Measurements from ENCODE around the gene RMDN2.
"Not testable (repeated sequence)": the region's sequence is repeated elsewhere in the genome, so short reads cannot be mapped to it uniquely, and the experiment has no call there.

Gene RMDN2

GRCh38 chr2:37997629-37998028 is 72.5 kb downstream of the RMDN2 start:
- no peak for DNase-seq

GRCh38 chr2:38000485-38001222 is 75.6 kb downstream of the RMDN2 start:
- DNase-seq, result no peak

DNA sequence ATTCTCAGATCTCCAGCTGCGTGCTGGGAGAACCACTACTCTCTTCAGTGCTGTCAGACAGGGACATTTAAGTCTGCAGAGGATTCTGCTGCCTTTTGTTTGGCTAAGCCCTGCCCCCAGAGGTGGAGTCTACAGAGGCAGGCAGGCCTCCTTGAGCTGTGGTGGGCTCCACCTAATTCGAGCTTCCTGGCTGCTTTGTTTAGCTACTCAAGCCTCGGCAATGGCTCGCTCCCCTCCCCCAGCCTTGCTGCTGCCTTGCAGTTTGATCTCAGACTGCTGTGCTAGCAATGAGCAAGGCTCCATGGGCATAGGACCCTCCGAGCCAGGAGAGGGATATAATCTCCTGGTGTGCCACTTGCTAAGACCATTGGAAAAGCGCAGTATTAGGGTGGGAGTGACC is 85.1 kb downstream of the RMDN2 start:
- not testable (repeated sequence) for DNase-seq

- DNase-seq, result no peak
These were observed 85.9 kb downstream of the RMDN2 start for GRCh38 chr2:38010995-38011394.

DNA sequence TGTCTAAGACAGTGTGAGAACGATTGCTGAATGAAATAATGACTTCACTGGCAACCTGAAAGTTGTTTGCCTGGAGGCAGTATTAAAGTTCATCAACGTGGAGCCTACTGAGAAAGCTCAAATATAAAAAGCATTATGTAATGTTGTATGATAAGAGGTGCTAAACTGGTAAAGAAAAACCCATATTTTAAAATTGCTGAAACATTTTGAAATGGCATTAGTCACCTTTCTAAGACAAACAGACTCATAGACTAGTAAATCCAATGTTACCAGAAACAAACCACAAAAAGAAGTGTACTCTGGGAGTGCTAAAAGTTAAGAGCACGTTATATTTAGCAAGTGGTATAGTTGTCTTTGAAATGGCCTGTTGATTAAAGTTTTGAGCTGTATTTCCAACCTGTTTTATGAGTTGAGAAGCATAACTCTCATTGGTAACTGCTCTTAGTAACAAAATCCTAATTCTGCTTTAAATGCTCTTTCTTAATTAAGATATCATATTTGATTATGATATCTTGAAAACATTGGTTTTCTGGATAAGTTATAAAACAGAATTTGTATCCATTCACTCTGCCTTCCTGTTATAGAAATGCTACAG is 88.2 kb downstream of the RMDN2 start:
- no peak for DNase-seq

DNA sequence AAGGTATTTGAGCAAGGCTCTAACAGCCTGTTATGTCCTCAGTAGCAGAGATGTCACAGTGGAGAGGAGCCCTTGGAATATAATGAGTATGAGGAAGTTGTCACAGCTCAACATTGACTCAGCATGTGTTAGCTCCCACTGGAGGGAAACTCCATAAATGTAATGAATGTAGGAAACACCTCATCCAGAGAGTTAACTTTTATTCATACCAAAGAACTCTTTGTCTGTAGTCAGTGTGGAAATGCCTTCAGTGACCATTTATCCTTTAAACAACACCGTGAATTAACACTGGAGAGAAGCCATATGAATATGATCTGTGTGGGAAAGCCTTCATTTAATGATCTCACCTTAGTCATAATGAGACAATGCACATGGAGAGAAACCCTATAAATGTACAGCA is 91.1 kb downstream of the RMDN2 start:
- DNase-seq, result no peak

DNA sequence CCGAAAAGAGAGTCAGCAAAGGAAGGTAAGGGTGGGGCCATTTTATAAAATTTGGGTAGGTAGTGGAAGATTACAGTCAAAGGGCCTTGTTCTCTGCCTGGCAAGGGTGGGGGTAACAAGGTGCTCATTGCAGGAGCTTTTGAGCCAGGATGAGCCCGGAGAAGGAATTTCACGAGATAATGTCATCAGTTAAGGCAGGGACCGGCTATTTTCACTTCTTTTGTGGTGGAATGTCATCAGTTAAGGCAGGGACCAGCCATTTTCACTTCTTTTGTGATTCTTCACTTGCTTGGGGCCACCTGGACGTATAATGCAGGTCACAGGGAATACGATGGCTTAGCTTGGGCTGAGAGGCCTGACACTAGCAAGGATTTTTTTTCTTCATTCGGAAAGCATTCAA is 92.7 kb downstream of the RMDN2 start:
- DNase-seq, result no peak

DNA sequence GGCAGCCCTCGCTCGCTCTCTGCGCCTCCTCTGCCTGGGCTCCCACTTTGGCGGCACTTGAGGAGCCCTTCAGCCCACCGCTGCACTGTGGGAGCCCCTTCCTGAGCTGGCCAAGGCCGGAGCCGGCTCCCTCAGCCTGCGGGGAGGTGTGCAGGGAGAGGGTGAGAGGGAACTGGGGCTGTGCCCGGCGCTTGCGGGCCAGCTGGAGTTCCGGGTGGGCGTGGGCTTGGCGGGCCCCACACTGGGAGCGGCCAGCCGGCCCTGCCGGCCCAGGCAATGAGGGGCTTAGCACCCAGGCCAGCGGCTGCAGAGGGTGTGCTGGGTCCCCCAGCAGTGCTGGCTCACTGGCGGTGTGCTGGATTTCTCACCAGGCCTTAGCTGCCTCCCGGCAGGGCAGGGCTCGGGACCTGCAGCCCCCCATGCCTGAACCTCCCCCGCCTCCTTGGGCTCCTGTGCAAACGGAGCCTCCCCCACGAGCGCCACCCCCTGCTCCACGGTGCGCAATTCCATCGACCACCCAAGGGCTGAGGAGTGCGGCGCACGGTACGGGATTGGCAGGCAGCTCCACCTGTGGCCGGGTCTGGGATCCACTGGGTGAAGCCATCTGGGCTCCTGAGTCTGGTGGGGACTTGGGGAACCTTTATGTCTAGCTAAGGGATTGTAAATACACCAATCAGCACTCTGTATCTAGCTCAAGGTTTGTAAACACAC is 95.4 kb downstream of the RMDN2 start:
- not testable (repeated sequence) for DNase-seq

GRCh38 chr2:38021589-38021988 is 96.5 kb downstream of the RMDN2 start:
- no peak for DNase-seq

GRCh38 chr2:38026846-38027245 is 101.8 kb downstream of the RMDN2 start:
- DNase-seq, result no peak

DNA sequence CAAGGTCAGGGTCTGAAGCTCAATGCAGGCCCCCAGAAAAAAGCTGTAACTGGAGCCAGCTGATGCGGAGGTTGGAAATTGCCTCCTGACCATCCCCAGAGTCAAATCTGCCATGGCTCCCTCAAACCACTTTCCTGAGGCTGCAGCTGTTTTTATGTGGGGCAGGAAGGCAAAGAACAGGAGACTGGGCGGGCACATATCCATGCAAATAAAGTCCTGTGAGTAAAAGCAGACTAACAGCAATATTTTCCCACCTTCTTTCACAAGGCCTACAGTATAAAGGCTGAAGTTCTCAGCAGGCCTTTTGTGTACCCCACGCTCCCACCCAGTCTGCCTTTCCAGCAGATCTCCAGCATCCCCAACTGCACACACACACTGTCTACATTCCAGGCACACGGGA is 103.7 kb downstream of the RMDN2 start:
- no peak for DNase-seq

DNA sequence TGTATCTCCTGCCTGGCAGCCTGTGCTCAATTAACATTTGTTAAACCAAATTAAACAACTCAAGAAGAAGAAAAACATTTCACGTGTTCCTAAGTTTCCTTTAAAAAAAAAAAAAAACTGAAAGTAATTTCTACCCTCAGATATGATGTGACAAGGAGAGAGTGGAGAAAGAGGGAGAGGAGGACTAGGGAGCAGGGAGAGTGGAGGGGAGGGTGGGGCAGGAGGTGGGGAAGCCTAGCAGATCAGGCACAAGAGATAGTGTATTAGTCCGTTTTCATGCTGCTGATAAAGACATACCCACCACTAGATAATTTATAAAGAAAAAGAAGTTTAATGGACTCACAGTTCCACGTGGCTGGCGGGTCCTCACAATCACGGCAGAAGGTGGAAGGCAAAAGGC is 104.4 kb downstream of the RMDN2 start:
- no peak for DNase-seq

DNA sequence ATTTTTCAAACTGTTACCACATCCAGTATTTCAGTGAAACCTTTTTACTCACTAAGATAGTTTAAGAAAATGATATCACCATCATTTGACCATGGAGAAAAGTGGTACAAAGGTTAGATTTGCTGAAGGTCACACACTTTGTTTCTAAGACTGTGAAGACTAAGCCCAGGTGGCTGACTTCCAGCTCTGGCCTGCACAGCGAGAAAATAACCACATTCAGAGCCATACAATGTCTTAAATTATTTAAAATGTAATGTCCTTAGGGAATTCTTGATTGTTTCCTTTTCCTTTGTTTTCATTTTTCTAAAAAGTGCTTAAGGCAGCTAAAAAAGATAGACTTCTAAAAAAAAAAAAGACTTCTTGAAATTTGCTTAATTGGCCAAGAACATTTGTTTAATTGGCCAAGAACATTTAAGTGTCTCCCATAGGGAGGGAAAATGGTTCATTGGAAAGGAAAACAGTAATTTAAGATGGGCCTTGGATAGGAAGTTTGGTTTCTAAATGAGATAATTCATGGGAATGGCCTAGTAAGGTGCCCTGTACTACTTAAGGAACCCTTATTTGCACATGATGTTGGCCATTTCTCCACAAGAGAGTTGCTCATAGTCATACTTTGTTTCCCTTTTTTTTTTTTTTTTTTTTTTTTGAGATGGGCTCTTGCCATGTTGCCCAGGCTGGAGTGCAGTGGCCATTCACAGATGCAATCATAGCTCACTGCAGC is 105.7 kb downstream of the RMDN2 start:
- DNase-seq, result no peak

DNA sequence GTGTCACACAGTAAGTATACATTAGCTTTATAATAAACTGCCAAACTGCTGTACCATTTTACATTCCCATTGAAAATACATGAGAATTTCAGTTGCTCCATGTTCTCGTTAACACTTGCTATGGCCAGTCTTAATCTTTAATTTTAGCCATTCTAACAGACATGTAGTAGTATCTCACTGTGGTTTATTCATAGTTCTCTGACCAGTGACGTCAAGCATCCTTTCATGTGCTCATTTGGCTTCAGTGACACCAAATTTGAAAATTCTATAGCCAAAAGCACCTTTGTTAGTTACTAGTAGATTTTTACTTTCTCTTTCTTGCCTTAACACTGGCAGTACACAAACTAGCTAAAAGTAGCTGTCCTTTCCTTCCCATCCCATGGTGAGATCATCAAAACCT is 107.9 kb downstream of the RMDN2 start:
- no peak for DNase-seq

DNA sequence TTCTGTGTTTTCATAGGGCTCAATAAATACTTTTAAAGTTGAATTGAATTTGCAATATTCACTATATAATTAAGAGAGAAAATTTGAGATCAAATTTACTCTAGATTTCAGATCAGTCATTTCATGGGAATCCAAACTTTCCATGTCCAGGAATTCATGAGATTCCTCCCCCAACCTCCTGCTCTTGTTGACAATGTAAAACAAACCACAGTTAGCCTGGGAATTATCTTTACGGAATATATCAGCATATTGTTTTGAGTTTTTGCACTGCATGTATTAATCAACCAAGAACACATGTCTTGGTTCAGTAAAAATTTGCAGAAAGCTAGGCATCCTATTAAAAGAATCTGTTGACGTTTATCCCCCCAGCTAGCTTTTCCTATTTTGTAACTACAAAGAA is 108.6 kb downstream of the RMDN2 start:
- no peak for DNase-seq

GRCh38 chr2:38035968-38036367 is 110.9 kb downstream of the RMDN2 start:
- DNase-seq, result no peak

DNA sequence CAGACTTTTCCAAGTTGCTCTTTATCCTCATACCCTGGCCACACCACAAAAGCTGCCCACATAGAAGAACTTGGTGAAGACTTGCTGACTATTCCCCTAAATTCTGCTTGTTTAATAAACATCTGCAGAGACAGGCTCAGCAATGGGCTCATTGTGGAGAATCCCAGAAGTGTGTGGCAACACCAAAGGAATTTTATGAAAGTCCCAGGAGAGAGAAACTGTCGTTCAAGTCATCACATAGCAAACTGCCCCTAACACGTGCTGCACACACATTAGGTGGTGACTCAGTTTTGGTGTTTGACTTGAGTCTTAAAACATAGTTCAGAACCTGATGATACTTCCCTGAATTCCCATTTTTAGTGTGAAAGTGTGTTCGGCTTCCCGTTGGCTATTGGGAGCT is 112.2 kb downstream of the RMDN2 start:
- no peak for DNase-seq

DNA sequence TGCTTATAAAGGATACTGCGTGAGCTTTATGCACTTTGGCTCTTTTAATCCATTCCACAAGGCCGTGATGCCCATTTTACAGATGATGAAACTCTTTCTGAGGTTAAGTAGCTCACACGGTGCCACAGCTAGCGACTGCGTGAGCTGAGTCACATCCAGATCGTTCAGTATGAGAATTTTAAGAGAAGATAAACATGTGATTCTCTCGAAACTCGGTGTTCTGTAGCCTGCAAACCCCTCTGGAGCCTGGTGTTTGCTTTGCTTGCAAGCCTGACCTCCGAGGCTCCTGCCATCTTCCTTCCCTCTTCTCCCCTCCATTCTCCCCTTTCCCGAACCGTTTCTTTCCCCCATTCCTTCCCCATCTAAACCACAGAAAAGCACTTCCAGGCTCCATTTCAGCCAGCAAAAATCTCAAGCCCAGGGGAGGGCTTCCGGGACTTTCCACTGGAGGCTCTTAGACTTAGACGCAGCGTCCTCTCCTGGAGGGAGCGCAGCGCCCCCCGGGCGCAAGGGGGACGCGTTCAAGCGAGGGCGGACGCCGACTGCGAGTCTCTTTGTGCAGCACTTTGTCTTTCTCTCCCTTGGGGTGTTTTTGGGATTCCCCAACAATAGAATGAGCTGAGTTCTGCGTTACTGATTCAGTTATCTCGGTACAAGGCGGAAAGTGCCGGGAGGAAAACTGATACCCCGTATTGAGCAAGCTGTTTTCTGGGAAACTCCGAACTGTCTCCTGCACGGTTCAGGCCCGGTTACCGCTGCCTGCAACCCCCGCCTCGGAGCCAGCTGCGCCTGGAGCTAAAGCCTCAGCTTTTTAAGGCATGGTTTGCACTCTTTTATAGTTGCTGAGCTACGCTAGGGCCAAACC is 112.9 kb downstream of the RMDN2 start:
- peak; percentile 50 for DNase-seq

GRCh38 chr2:38038682-38039081 is 113.6 kb downstream of the RMDN2 start:
- no peak for DNase-seq

DNA sequence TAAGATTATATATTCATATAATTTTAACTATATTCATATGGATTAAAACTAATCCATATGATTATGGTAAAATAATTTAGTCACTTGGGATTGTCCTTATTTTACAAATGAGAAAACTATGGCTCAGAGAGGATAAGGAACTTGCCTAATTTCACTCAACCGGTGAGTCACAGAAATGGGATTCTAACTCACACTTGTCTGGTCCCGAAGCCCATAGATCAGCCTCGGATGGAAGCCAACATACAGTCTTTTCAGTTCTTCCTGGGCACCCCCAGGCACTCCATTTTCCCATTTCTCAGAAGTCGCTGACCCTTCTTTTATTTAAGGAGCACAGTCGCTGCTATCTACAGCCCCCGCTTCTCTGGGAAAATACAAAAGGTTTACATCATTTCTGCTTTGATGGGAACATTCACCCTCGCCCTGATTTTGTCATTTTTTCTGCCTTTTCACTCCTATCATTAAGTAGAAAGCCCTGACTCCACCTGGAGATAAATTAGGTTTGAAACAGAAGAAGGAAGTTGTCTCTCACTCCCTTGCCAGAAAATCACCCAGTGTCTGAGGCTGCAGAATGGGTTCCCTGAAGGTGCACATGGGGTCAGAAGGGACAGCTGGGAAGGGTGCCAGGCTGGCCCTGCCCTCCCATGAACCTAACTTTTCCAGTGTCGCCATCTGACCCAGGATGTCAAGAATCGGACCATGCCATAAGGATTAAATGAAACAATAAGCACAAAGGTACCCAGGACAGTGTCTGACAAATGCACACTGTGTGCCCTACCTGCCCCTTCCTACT is 114.2 kb downstream of the RMDN2 start:
- no peak for DNase-seq

- no peak for DNase-seq
These were observed 120.7 kb downstream of the RMDN2 start for GRCh38 chr2:38045811-38046210.

DNA sequence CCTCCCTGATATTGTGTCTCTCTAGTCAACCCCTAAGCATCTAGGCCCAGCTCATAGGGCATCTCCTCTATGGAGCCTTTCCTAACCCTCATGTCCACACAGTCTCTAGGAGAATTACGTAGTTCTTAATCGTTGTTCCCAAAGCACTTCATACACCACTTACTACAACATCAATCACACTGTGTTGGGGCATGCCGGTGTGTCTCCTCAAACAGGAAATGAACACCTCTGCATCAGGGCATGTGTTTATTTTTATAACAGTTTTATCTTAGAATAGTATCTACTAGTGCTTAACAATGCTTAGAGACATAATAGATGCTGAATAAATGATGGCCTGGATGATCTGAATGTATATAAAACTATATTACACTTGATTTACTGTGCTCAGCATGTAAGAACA is 131.1 kb downstream of the RMDN2 start:
- no peak for DNase-seq

Measured in DMS79 treated with DMSO at 0.1 percent for 48 hours (cell line).